ENCODE measurements around the gene KDM6B. TPM values are rescaled to one million over a fixed set of nuclear protein-coding genes. Genes with fewer than 3 reads are reported as not detected.

The KDM6B gene
- total RNA-seq, 4 donors from 2014 or later = 4.8 to 52.8 (median 34.6) TPM

GRCh38 chr17:7853691-7854038 lies 19.6 kb downstream of the KDM6B start:
- DNase-seq (ENCODE audit: low spot score) (no peak), ATAC-seq (ENCODE audit: low FRiP score) (no peak)
- TF ChIP-seq, protein P1, sequence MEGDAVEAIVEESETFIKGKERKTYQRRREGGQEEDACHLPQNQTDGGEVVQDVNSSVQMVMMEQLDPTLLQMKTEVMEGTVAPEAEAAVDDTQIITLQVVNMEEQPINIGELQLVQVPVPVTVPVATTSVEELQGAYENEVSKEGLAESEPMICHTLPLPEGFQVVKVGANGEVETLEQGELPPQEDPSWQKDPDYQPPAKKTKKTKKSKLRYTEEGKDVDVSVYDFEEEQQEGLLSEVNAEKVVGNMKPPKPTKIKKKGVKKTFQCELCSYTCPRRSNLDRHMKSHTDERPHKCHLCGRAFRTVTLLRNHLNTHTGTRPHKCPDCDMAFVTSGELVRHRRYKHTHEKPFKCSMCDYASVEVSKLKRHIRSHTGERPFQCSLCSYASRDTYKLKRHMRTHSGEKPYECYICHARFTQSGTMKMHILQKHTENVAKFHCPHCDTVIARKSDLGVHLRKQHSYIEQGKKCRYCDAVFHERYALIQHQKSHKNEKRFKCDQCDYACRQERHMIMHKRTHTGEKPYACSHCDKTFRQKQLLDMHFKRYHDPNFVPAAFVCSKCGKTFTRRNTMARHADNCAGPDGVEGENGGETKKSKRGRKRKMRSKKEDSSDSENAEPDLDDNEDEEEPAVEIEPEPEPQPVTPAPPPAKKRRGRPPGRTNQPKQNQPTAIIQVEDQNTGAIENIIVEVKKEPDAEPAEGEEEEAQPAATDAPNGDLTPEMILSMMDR (IDR thresholded peaks at IDR 0.05) = no peak

DNA sequence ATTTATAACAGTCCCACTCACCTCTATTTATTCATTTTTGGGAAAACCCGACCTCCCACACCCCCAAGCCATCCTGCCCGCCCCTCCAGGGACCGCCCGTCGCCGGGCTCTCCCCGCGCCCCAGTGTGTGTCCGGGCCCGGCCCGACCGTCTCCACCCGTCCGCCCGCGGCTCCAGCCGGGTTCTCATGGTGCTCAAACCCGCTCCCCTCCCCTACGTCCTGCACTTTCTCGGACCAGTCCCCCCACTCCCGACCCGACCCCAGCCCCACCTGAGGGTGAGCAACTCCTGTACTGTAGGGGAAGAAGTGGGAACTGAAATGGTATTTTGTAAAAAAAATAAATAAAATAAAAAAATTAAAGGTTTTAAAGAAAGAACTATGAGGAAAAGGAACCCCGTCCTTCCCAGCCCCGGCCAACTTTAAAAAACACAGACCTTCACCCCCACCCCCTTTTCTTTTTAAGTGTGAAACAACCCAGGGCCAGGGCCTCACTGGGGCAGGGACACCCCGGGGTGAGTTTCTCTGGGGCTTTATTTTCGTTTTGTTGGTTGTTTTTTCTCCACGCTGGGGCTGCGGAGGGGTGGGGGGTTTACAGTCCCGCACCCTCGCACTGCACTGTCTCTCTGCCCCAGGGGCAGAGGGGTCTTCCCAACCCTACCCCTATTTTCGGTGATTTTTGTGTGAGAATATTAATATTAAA lies 20.2 kb downstream of the KDM6B start:
- ATAC-seq (ENCODE audit: low FRiP score) (no peak), DNase-seq (ENCODE audit: low spot score) (no peak)
- TF ChIP-seq, protein P1 (IDR thresholded peaks at IDR 0.05) = no peak

- ATAC-seq (ENCODE audit: low FRiP score) (no peak), DNase-seq (ENCODE audit: low spot score) (no peak)
- TF ChIP-seq, protein P1 (IDR thresholded peaks at IDR 0.05) = no peak
Observed at GRCh38 chr17:7854851-7855659, 21.0 kb downstream of the KDM6B start, which contains the start of gene TMEM88. Gene TMEM88, plus strand, starts transcription at chr17:7855066. Its CDS starts 9 bp downstream, at chr17:7855075.

- DNase-seq (ENCODE audit: low spot score) (no peak), ATAC-seq (ENCODE audit: low FRiP score) (no peak)
- TF ChIP-seq, protein P1 (IDR thresholded peaks at IDR 0.05) = no peak
Observed at GRCh38 chr17:7855660-7856010, 21.6 kb downstream of the KDM6B start.

DNA sequence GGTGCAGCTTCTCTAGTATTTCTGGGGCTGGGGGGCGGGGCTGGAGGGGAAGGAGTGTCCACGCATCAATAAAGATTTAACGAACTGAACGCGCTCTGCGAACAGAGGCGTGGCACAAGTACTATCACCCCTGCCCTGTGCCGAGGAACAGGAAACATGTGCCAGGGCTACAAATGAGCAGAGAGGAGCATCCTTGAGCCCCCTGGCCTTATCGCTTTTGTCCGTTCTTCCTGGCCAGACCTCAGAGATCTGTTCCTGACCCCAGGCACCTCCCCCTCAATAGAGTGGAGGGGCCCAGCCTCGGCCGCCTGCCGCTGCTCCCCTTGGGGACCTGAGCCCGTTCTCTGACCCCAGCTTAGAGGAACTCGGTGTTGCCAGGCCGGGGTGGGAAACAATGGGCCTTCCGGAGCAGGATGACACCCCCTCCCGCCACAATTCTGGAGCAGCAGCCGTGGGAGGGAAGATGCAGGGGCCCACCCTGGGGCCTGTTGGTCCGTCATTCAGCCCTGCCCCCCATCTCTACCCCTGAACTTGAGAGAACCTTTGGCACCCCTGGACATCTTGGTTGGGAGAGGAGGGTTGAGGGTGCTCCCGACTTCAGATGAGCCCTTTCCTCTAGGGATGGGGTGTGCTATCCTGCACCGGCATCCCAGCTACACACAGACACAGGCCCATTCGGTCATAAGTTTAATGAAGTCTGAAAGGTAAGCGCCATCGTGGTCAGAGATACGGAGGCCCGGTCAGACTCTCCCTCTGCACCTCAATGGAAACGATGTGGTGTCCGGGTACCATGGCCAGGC lies 22.2 kb downstream of the KDM6B start:
- DNase-seq (ENCODE audit: low spot score) (no peak), ATAC-seq (ENCODE audit: low FRiP score) (peak; percentile 1)
- TF ChIP-seq, protein P1 (IDR thresholded peaks at IDR 0.05) = no peak

DNA sequence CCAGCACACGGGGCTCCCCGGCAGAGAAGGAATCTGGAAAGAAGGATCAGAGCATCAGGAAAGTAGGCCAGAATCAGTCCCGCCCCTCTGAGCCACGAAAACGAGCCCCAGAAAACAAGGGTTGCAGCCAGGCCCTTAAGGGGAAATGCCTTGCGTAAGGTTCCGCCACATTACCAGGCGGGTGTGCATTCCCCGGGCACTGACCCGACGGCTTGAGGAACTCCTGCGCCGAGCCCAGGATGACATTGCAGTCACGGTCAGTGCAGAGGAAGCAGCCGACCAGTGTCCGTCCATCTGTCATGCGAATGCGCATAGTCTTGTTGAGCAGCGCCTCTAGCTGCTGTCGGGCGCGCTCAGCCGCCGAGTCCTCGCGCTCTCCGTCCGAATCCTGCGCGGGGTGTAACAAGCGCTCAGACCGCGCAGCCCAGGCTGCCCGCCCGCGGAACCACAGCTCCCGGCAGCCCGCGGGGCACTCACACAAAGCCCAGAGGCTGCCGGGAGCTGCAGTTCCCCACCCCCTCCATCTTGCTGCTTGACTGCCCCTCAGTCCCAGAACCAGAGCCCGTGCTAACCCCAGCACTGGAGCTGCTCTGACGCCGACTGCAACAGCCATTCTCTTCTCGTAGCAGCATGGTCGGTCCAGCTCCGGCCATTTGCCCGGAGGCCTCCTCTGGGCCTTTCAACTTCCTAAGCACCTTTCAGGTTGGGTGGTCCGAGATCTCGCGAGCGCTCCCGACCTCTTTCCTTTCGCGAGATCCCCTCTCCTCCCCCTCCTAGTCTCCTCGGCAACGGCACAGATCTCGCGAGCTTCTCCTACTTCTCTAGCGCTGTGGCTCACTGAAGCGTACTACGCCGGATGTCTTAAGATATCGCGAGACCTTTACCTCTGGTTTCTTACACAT lies 23.0 kb downstream of the KDM6B start, which contains the start of gene NAA38:
Gene NAA38 (minus strand): TSS at position 749 of the 902 bp plus-strand sequence. CDS start 96 bp downstream, at position 653.
- TF ChIP-seq, protein P1 (IDR thresholded peaks at IDR 0.05) = no peak
- DNase-seq (ENCODE audit: low spot score) (peak; percentile 91), ATAC-seq (ENCODE audit: low FRiP score) (peak; percentile 71)

Data from omental fat pad (tissue), 4 donors.